ENCODE measurements around the gene REX1BD. TPM values are rescaled to one million over a fixed set of nuclear protein-coding genes. Genes with fewer than 3 reads are reported as not detected.

REX1BD gene
- total and polyA plus RNA-seq, 2 of the 13 experiments (the other 11 are each of a cell fraction or from before 2014, with no cell fraction given): 7.5 to 25.4 TPM

DNA sequence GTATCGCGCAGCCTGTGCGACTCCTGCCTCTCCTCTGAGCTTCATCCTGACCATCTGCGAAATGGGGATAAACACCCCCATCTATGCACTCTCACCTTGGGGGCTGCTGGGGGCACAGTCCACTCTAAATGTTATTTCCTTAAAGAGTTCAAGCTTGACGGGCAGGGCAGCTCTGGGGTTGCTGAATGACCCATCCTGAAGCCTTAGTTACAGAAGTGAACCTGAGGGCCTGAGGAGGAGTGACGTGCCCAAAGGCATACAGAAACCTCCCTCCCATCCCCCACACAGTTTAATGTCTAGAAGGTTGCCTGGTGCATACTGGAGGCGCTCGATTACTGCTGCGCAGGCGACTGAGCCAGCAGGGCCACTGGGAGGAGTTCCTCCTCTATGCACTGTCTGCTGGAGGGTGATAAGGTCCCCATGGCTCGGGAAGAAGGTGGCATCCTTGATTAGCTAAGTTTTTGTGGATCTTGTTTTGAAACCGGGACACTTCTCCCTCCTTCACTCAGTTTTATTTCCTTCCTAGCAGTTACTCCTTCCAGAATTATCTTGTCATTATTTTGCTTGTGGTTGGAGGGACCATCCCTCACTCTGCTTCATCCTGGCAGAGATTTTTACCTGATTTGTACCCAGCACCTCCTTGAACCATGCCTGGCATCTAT, 44.7 kb upstream of the REX1BD start (continued):
- TF ChIP-seq IKZF5 (CRISPR knock-in tag; IDR thresholded peaks at IDR 0.05) (no peak), ZKSCAN8 (CRISPR knock-in tag; IDR thresholded peaks at IDR 0.05; ENCODE audit: borderline replicate concordance) (peak; percentile 98), IKZF4 (CRISPR knock-in tag; IDR thresholded peaks at IDR 0.05; ENCODE audit: borderline replicate concordance, low read depth, not compliant biosample characterization) (no peak), MTA3 (CRISPR knock-in tag; IDR thresholded peaks at IDR 0.05) (no peak), SAP130 (CRISPR knock-in tag; IDR thresholded peaks at IDR 0.05; ENCODE audit: low read depth) (peak; percentile 0; the same call in 1 of the 2 replicates), TFDP2 (CRISPR knock-in tag; IDR thresholded peaks at IDR 0.05) (no peak), ZNF451 (CRISPR knock-in tag; IDR thresholded peaks at IDR 0.05) (0 out of 2 replicates have a peak, but pooled peaks have one; percentile 32), ZFX (CRISPR knock-in tag; IDR thresholded peaks at IDR 0.05; ENCODE audit: low read depth) (peak; percentile 17; the same call in 1 of the 2 replicates), ZNF318 (CRISPR knock-in tag; IDR thresholded peaks at IDR 0.05) (no peak), CBX1 (IDR thresholded peaks at IDR 0.05; ENCODE audit: low read depth) (peak; percentile 14), SMARCE1 (IDR thresholded peaks at IDR 0.05; ENCODE audit: borderline replicate concordance) (no peak), CTCF (CRISPR knock-in tag; IDR thresholded peaks at IDR 0.05) (peak; percentile 26; the same call in 1 of the 2 replicates), TGIF2 (CRISPR knock-in tag; IDR thresholded peaks at IDR 0.05) (no peak)
